Measurements from ENCODE around the gene SLC16A14.
A peak's percentile ranks its signal among the peaks of the same experiment; 100 is the strongest.
"Not testable (repeated sequence)": the region's sequence is repeated elsewhere in the genome, so short reads cannot be mapped to it uniquely, and the experiment has no call there.

The SLC16A14 gene, protein sequence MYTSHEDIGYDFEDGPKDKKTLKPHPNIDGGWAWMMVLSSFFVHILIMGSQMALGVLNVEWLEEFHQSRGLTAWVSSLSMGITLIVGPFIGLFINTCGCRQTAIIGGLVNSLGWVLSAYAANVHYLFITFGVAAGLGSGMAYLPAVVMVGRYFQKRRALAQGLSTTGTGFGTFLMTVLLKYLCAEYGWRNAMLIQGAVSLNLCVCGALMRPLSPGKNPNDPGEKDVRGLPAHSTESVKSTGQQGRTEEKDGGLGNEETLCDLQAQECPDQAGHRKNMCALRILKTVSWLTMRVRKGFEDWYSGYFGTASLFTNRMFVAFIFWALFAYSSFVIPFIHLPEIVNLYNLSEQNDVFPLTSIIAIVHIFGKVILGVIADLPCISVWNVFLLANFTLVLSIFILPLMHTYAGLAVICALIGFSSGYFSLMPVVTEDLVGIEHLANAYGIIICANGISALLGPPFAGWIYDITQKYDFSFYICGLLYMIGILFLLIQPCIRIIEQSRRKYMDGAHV

DNA sequence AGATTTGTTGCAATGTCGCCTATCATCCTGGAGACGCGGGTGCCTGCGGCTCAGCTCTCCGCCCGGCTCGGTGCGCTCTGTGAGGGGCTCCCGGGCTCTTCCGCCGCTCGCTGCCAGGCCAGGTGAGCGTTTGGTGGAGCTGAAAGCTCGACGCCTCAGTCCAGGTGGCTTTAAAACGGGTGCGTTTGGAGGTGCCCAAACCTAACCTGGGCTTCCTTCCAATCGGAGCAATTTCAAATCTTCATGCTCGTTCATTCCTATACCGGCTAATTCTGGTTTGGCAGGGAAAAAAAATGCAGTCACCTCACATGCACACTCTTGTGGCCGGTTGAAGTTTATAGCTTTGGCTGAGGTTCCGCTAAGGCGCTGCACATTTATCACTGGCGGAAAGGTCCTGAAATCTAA is at the start of gene SLC16A14:
Gene SLC16A14 (minus strand): TSS at position 274 of the 405 bp plus-strand sequence. CDS start 9,572 bp downstream, outside the sequence.
- Histone ChIP-seq H3K9ac (ENCODE audit: low read length) (peak within 1 kb of the TSS; percentile 62), H3K27me3 (ENCODE audit: control insufficient read depth, insufficient read depth, low read length) (peaks cover 19% of the 10 kb centered on the region), H3K36me3 (ENCODE audit: control insufficient read depth, insufficient read depth, low read length) (no peaks in the 10 kb centered on the region), H3K4me1 (ENCODE audit: control insufficient read depth, insufficient read depth, low read length) (peaks cover 6% of the 10 kb centered on the region), H3K4me3 (ENCODE audit: low read length) (peak within 1 kb of the TSS; percentile 51), H3K9me3 (ENCODE audit: control insufficient read depth, low read length) (no peaks in the 10 kb centered on the region)

DNA sequence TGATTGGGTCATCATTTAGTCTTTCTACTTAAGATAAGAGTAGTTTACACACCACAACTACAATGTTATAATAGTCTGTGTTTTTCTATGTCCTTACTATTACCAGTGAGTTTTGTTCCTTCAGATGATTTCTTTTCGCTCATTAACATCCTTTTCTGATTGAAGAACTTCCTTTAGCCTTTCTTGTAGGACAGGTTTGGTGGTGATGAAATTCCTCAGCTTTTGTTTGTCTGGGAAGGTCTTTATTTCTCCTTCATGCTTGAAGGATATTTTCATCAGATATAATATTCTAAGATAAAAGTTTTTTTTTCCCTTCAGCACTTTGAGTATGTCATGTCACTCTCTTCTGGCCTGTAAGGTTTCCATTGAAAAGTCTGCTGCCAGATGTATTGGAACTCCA is 38.0 kb upstream of the SLC16A14 start:
- Histone ChIP-seq H3K9me3 (ENCODE audit: control insufficient read depth, low read length) (no peaks in the 10 kb centered on the region), H3K9ac (ENCODE audit: low read length) (no peak overlapping the region), H3K4me1 (ENCODE audit: control insufficient read depth, insufficient read depth, low read length) (no peaks in the 10 kb centered on the region)

DNA sequence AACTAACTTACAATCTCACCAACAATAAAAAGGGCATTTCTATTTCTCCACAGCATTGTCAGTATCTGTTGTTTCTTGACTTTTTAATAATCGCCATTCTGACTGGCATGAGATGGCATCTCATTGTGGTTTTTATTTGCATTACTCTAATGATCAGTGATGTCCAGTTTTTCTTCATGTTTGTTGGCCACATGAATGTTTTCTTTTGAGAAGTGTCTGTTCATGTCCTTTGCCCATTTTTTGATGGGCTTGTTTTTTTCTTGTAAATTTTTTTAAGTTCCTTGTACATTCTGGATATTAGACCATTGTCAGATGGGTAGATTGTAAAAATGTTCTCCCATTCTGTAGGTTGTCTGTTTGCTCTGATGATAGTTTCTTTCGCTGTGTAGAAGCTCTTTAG is 33.2 kb upstream of the SLC16A14 start:
- H3K9ac ChIP-seq (ENCODE audit: low read length); H3K4me3 ChIP-seq (ENCODE audit: low read length); H3K36me3 ChIP-seq (ENCODE audit: control insufficient read depth, insufficient read depth, low read length); H3K4me1 ChIP-seq (ENCODE audit: control insufficient read depth, insufficient read depth, low read length); H3K9me3 ChIP-seq (ENCODE audit: control insufficient read depth, low read length); H3K27me3 ChIP-seq (ENCODE audit: control insufficient read depth, insufficient read depth, low read length): not testable (repeated sequence)

More for the DNA sequence above, 38.0 kb upstream of the SLC16A14 start:
- Histone ChIP-seq H3K36me3 (ENCODE audit: control insufficient read depth, insufficient read depth, low read length) (no peaks in the 10 kb centered on the region), H3K27me3 (ENCODE audit: control insufficient read depth, insufficient read depth, low read length) (no peaks in the 10 kb centered on the region), H3K4me3 (ENCODE audit: low read length) (no peak overlapping the region)

DNA sequence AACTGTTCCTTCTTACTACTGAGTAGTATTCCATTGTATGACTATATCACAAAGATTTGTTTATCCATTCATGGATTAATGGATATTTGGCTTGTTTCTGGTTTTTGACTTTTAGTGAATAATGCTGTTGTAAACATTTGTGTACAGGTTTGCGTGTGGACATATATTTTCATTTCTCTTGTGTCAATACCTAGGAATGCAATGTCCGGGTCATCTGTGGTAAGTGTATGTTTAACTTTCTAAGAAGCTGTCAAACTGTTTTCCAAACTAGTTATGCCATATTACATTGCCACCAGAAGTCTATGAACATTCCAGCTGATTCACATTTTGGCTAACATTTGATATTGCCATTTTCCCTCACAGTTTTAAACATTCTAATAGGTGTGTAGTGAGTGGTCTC is 29.1 kb upstream of the SLC16A14 start:
- Histone ChIP-seq H3K9ac (ENCODE audit: low read length) (no peak overlapping the region), H3K4me3 (ENCODE audit: low read length) (no peak overlapping the region), H3K4me1 (ENCODE audit: control insufficient read depth, insufficient read depth, low read length) (no peaks in the 10 kb centered on the region), H3K27me3 (ENCODE audit: control insufficient read depth, insufficient read depth, low read length) (no peaks in the 10 kb centered on the region), H3K36me3 (ENCODE audit: control insufficient read depth, insufficient read depth, low read length) (no peaks in the 10 kb centered on the region), H3K9me3 (ENCODE audit: control insufficient read depth, low read length) (no peaks in the 10 kb centered on the region)

DNA sequence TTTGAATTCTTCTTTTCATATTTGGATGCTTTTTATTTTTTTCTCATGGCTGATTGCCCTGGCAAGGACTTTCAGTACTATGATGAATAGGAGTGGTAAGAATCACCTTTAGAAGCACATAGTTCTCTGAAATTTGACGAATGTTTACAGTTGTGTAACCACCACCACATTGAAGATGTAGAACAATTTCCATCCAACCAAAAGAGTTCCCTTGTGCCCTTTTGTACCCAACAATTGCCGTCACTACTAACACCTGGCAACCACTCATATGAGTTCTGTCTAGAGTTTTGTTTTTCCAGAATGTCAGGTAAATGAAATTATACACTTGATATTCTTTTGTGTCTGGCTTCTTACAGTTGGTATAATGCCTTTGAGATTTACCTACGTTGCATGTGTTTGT is 28.7 kb upstream of the SLC16A14 start:
- Histone ChIP-seq H3K9ac (ENCODE audit: low read length) (no peak overlapping the region), H3K27me3 (ENCODE audit: control insufficient read depth, insufficient read depth, low read length) (no peaks in the 10 kb centered on the region), H3K4me3 (ENCODE audit: low read length) (no peak overlapping the region), H3K4me1 (ENCODE audit: control insufficient read depth, insufficient read depth, low read length) (no peaks in the 10 kb centered on the region), H3K36me3 (ENCODE audit: control insufficient read depth, insufficient read depth, low read length) (no peaks in the 10 kb centered on the region), H3K9me3 (ENCODE audit: control insufficient read depth, low read length) (no peaks in the 10 kb centered on the region)

DNA sequence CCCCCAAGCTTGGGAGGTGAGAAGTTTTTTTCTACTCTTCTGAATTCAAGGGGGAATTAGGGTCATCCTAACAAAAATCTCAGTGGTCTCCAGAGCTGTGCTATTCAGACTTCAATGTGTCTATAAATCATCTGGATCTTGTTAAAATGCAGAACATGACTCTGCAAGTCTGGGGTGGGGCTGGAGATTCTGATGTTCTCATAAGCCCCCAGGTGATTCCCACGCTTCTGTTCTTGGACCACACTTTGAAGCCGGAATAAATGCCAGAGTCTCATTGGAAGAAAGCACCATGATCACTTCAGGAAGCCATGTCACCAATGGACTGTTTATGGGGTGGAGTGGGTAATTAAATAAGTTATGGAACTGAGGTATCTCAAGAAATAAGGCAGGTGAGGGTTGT is 22.2 kb upstream of the SLC16A14 start:
- Histone ChIP-seq H3K9me3 (ENCODE audit: control insufficient read depth, low read length) (no peaks in the 10 kb centered on the region), H3K36me3 (ENCODE audit: control insufficient read depth, insufficient read depth, low read length) (no peaks in the 10 kb centered on the region), H3K27me3 (ENCODE audit: control insufficient read depth, insufficient read depth, low read length) (no peaks in the 10 kb centered on the region), H3K4me1 (ENCODE audit: control insufficient read depth, insufficient read depth, low read length) (no peaks in the 10 kb centered on the region), H3K9ac (ENCODE audit: low read length) (no peak overlapping the region), H3K4me3 (ENCODE audit: low read length) (no peak overlapping the region)

DNA sequence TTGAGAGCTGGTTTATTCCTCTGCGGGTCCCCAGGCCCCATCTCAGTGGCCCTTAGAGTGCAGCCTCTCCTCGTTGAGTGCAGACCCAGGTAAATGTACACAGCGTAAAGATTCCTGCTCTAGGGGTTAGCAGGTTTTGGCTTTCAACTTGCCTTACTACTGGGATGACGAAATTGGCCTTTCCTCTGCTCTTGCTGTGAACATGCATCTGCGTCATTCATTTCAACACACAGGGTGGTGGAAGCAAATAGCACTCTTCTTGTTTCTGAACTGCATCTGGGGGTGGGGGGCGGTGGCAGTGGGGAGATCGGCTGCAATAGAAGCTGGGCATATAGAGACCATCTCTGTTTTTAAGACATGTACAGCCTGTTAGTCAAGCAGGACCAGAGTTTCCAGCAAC is 16.5 kb upstream of the SLC16A14 start:
- H3K9ac ChIP-seq (ENCODE audit: low read length), result no peak overlapping the region
- no peaks in the 10 kb centered on the region for H3K27me3 ChIP-seq (ENCODE audit: control insufficient read depth, insufficient read depth, low read length)
- no peaks in the 10 kb centered on the region for H3K36me3 ChIP-seq (ENCODE audit: control insufficient read depth, insufficient read depth, low read length)
- H3K4me1 ChIP-seq (ENCODE audit: control insufficient read depth, insufficient read depth, low read length), result no peaks in the 10 kb centered on the region
- no peak overlapping the region for H3K4me3 ChIP-seq (ENCODE audit: low read length)
- no peaks in the 10 kb centered on the region for H3K9me3 ChIP-seq (ENCODE audit: control insufficient read depth, low read length)

DNA sequence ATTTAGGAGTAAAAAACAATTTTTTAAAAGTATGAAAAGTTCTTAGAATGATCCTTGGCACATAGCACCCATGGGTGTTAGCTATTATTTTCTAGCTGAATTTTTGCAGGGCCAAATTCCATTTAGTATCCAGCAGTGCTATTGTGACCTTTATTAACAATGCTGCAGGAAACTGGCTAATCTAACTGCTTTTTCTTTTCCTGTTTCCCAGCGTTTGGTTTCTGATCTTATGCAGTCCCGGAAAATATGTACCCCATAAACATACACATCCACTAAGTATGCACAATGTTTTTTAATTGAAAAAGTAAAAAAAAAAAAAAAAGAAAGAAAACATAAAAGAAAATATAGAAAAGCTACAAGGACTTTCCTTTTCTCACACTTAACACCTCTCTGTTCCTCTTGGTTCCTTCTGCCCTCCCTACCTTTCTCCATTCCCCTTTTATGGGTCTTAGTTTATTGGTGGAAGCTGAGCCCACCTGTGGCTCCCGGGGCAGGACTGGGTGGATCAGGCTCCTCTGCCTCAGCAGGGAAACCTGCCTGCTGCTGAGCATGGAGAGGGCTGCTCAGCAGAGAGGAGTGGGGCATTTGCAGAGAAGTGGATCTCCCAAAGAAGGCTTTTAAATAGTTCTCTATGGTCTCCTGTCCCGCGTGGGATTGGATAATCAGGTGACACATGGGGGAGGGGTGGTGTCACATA is 9.3 kb upstream of the SLC16A14 start:
- H3K4me3 ChIP-seq (ENCODE audit: low read length), result no peak overlapping the region
- no peaks in the 10 kb centered on the region for H3K9me3 ChIP-seq (ENCODE audit: control insufficient read depth, low read length)
- no peak overlapping the region for H3K9ac ChIP-seq (ENCODE audit: low read length)
- H3K36me3 ChIP-seq (ENCODE audit: control insufficient read depth, insufficient read depth, low read length), result no peaks in the 10 kb centered on the region
- H3K27me3 ChIP-seq (ENCODE audit: control insufficient read depth, insufficient read depth, low read length), result no peaks in the 10 kb centered on the region
- H3K4me1 ChIP-seq (ENCODE audit: control insufficient read depth, insufficient read depth, low read length), result no peaks in the 10 kb centered on the region

DNA sequence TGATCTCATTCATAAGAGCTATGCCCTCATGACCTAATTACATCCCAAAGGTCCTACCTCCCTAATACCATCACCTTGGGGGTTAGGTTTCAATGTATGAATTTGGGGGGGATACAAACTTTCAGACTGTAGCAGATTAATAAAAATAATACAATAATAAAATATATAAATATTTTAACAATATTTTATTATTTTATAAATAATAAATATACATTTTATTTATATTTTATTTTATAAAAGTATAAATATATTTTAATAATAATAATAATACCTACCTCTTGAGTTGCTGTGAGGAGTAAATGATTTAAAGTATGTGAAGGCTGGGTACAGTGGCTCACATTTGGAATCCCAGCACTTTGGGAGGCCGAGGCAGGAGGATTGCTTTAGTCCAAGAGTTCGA is 8.1 kb upstream of the SLC16A14 start:
- no peak overlapping the region for H3K4me3 ChIP-seq (ENCODE audit: low read length)
- no peaks in the 10 kb centered on the region for H3K36me3 ChIP-seq (ENCODE audit: control insufficient read depth, insufficient read depth, low read length)
- H3K27me3 ChIP-seq (ENCODE audit: control insufficient read depth, insufficient read depth, low read length), result no peaks in the 10 kb centered on the region
- no peaks in the 10 kb centered on the region for H3K9me3 ChIP-seq (ENCODE audit: control insufficient read depth, low read length)
- no peak overlapping the region for H3K9ac ChIP-seq (ENCODE audit: low read length)
- H3K4me1 ChIP-seq (ENCODE audit: control insufficient read depth, insufficient read depth, low read length), result no peaks in the 10 kb centered on the region

DNA sequence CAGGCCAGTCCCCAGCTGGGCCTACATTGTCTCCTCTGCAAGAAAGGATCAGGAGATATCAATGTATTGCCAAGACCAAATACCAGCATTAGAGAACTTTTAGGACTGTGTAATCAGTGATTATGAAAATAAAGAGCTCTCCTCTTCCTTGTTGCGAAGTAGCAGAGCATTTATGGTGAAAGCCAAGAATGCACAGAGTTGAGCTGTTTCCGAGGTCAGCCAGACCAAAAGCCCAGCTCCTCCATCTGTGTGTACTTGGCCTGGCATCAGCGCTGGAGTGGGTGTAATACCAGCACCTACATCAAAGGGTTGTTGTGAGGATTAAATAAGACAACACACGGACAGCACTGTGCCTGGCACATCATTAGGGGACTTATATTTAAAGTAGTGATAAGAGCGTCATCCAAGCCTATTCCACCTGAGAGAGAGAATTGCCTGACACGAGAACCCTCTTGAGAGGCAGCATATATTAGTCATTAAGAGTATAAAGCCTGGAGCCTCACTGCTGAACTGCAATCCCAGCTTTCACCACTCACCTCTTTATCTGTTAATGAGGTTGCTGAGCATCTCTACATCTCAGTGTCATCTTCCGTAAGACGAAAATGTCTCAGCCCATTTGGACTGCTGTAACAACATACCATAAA is 7.4 kb upstream of the SLC16A14 start:
- no peaks in the 10 kb centered on the region for H3K9me3 ChIP-seq (ENCODE audit: control insufficient read depth, low read length)
- no peaks in the 10 kb centered on the region for H3K27me3 ChIP-seq (ENCODE audit: control insufficient read depth, insufficient read depth, low read length)
- no peaks in the 10 kb centered on the region for H3K4me1 ChIP-seq (ENCODE audit: control insufficient read depth, insufficient read depth, low read length)
- no peak overlapping the region for H3K9ac ChIP-seq (ENCODE audit: low read length)
- H3K36me3 ChIP-seq (ENCODE audit: control insufficient read depth, insufficient read depth, low read length), result no peaks in the 10 kb centered on the region
- no peak overlapping the region for H3K4me3 ChIP-seq (ENCODE audit: low read length)

DNA sequence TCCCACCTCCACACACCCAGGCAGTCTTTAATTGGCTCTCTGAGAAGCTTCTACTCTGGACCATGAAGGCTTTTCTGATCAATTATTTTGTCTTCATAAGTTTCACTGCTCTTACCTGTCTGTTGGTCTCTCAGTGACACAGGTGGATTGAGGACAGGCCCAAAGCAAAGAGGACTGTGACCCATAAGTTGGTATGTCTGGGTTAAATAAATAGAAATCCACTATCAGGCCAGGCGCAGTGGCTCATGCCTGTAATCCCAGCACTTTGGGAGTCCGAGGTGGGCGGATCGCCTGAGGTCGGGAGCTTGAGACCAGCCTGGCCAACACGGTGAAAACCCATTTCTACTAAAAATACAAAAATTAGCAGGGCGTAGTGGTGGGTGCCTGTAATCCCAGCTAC is 2.7 kb upstream of the SLC16A14 start:
- Histone ChIP-seq H3K9me3 (ENCODE audit: control insufficient read depth, low read length) (no peaks in the 10 kb centered on the region), H3K9ac (ENCODE audit: low read length) (no peak overlapping the region), H3K4me3 (ENCODE audit: low read length) (no peak overlapping the region), H3K36me3 (ENCODE audit: control insufficient read depth, insufficient read depth, low read length) (no peaks in the 10 kb centered on the region), H3K27me3 (ENCODE audit: control insufficient read depth, insufficient read depth, low read length) (peaks cover 19% of the 10 kb centered on the region), H3K4me1 (ENCODE audit: control insufficient read depth, insufficient read depth, low read length) (peaks cover 6% of the 10 kb centered on the region)

DNA sequence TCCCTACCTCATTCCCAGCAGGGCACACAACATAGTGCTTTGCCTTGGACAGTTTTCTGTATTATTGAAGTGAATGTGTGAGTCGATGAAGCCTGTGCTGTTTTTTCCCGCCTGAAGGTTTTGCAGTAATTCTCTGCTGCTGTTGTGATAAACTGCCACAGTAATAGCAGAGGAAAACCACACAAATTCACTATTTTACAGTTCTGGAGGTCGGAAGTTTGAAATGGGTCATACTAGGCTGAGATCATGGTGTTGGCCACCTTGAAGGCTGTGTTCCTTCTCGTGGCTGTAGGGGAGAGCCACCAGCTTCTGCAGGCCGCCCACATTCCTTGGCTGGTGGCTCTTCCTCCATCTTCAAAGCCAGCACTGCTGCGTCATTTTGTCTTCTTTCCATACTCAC is 678 bp upstream of the SLC16A14 start:
- no peaks in the 10 kb centered on the region for H3K9me3 ChIP-seq (ENCODE audit: control insufficient read depth, low read length)
- H3K4me1 ChIP-seq (ENCODE audit: control insufficient read depth, insufficient read depth, low read length), result peaks cover 6% of the 10 kb centered on the region
- H3K9ac ChIP-seq (ENCODE audit: low read length), result no peak overlapping the region
- H3K4me3 ChIP-seq (ENCODE audit: low read length), result no peak overlapping the region
- peaks cover 19% of the 10 kb centered on the region for H3K27me3 ChIP-seq (ENCODE audit: control insufficient read depth, insufficient read depth, low read length)
- no peaks in the 10 kb centered on the region for H3K36me3 ChIP-seq (ENCODE audit: control insufficient read depth, insufficient read depth, low read length)
